GM21529 (cell line): ENCODE measurements around the gene POLE4.

Experiments used
- ATAC-seq: cut with Tn5 transposase; IDR thresholded peaks from one replicate; pipeline ENCODE4 v1.9.1; 2021; ENCODE audit not compliant: unreplicated experiment

The POLE4 gene, protein sequence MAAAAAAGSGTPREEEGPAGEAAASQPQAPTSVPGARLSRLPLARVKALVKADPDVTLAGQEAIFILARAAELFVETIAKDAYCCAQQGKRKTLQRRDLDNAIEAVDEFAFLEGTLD

GRCh38 chr2:74958274-74959105 is at the start of gene POLE4:
TSS of gene POLE4 (plus strand) at chr2:74958643. CDS start at chr2:74958680, 37 bp downstream.
- peak; percentile 91 for ATAC-seq

DNA sequence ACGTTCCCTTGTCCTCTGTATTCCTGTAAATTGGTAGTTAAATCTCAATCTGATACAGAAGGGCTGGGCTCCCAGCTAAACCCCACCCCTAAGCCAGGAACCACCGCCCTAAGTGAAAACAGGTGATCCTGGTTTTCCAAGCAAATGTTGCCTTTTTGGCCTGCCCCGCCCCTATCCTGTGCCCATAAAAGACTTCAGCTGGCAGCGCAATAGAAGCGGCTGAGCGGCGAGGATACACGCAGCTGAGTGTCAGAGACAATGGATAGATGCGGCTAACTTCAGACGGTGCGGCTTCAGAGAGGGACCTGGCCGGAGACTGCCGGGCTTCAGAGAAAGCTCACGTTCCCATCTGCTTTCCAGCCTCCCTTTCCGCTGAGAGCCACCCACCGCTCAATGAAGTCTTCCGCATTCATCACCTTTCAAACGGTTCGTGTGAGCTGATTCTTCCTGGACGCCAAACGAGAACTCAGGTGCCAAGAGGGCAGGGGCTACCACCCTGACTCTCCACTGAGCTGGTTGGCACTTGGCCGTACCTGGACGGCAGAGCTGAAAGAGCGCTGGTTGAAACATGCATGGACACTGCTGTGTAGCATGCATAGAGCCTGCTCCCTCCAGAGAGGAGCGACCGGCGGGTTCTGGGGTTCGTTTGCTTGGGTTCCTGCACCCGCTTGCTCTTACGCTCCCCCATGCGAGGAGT is 49.5 kb upstream of the POLE4 start:
- no peak for ATAC-seq

DNA sequence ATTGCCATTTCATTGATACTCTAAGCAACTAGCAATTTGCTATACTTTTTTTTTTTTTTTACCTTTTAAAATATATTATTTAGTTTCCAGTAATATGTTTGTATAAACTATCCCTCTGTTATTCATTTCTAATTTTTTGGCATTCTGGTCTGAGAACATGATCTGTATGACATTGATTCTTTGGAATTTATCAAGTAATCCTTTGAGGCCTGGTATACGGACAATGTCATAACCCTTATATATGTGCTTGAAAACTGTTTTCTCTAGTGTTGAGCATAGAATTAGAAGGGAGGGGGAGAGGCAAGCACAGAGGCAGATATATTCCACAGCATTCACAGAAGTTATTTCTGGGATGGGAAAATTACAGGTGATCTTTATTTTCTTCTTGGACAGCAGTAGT is 48.2 kb upstream of the POLE4 start:
- ATAC-seq, result no peak

DNA sequence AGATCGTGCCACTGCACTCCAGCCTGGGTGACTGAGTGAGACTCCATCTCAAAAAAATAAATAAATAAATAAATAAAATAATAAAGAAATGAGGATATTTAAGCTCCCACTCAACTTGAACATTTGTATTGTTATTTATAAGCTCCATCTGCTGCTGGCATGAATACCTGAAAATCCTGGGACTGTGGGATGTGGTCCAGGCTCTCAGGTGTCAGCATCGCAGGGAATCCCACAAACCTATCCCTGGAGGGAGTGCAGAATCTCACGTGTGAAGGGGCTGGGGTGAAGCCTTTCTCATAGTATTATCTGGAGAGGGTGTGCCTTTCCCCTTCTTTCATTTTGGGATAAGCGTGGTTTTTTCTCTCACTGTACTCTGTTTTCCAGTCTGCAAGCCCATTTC is 47.4 kb upstream of the POLE4 start:
- no peak for ATAC-seq

DNA sequence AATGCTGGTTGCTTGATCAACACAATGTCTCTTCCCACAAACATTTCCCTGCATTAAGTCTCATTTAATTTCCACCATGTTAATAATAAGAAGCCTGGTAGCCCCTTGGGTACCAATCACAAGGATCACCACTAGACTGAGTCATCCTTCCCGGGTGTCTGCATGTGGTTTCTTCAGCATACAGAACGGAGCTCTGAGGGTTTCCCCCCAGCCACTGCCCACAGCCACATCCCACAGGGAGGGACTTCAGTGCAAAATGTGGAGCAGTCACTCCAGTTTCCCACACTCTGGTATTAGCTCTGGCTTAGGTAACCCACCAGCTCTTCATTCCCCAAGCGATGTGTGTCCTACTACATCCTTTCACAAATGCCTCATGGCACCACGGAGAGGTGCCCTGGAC is 42.7 kb upstream of the POLE4 start:
- ATAC-seq, result no peak

DNA sequence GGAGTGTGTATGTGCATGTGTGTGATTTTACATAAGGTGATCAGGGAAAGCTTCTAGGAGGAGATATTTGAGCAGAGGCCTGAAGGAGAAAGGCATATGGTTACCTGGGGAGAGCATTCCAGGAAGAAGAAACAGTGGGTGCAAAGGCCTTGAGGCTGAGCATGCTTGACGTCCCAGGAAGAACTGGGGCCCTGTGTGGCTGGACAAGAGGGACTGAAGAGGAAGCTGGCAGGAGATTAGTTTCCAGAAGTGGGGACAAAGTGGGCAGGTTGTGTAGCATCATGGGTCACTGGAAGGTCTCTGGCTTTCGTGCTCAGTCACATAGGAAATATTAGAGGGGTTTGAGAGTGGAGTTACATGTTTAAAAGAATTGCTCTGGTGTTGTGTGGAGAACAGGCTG is 42.0 kb upstream of the POLE4 start:
- ATAC-seq, result no peak

DNA sequence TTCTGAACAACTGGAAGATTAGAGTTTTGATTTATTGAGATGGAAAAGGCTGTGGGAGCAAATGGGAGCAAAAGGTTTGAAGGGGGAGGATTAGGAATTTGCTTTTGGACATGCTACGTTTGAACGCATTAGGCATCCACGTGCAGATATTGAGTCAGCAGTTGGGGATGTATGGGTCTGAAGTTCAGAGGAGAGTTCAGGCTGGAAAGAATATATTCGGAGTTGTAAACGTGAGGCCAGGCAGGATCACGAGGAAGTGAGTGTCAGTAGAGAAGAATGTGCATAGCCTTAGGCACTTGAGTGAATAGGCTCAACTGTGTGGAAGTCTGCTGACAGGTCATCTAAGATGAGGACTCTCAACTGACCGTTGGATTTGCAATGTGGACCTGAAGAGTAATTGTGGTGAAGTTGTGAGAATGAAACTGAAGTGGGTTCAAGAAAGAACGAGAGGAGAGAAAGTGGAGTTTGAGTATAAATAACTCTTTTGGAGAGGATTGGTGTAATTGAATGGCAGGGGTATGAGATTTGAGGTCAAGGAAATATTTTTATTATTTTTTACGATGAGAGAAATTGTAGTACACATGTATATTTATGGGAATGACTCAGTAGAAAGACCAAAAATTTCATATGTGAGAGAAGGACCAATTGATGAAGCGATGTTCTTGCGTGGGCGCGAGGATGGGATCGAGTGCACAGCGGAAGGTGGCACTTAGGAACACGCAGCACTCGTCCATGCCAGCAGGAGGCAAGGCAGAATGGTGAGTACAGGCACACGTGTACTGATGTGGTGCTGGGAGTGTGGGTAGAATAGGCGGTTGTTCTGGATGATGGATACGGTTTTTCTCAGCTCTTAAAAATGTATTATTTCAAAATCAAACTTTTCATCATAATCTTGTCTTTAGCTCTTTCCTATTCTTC is 40.5 kb upstream of the POLE4 start:
- no peak for ATAC-seq

DNA sequence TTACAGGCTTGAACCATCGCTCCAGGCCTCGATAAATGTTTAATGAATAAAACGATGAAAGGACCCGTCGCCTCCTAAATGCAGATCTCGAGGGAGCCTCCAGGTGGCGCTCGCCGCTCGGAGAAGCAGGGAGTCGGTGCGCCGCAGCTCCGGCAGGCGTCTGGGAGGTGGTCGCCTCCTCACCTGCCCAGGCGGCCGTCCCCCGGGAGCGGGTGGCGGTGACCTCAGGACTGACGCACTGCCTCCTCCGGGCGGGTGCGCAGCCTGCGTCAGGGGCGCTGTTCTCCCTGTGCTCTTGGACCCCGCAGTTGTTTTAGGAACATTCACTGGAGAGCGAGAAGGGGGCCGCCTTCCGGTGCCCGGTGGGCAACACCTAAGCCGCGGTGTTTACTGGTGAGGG is 38.6 kb upstream of the POLE4 start:
- ATAC-seq, result no peak

- no peak for ATAC-seq
Observed at GRCh38 chr2:74921236-74921736, 37.2 kb upstream of the POLE4 start.

- no peak for ATAC-seq
Observed at GRCh38 chr2:74922592-74923227, 35.7 kb upstream of the POLE4 start.

- no peak for ATAC-seq
Observed at GRCh38 chr2:74924463-74925265, 33.8 kb upstream of the POLE4 start.

- ATAC-seq, result no peak
Observed at GRCh38 chr2:74925361-74925786, 33.1 kb upstream of the POLE4 start.

DNA sequence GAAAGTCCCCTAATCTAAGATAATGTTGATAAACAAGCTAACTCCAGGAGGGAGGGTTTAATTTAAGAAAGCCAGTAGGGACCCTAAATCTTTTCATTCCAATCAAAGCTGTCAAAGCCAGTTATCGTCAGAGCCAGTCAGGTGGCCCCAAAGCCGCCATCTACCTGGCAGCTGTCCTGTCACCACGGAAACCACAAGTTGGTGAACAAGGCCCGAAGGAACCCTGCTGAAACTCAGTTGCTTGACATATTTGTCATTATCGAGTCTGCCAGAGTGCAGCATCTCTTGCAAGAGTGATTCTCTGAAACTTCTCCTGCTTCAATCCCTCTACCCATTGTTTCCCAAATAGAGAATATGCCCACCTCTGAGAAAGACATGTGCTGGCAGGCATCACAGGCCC is 30.8 kb upstream of the POLE4 start:
- ATAC-seq, result no peak

DNA sequence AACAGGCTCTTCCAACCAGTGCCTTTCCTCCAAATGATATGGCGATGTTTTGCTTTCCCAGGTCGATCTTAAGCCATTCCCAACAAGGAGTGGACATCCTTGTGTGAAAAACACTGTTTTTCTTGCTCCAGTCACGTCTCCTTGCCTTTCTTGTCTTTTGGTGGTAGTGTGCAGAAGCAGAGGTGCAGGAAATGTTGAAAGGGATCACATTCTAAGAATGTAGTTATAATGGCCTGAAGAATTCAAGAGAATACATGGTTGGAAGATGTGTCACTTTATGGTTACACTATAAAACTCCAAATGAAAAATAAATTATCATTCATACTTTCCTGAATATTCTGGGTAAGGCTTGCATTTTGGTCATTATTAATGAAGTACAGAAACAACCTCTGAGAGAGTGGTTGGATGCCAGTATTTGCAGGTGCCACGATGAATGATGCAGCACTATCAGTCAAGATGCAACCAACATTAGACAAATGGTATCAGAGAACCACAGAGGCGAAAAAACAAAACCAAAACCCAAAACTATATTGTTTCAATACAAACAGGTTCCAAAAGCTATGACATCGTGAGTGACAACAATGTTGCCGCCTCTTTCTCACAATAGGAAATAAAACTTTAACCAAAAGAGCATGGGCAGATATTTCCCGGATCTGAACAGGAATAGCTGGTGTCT is 27.5 kb upstream of the POLE4 start:
- ATAC-seq, result no peak

GRCh38 chr2:74931940-74932339 is 26.5 kb upstream of the POLE4 start:
- no peak for ATAC-seq

GRCh38 chr2:74935975-74936391 is 22.5 kb upstream of the POLE4 start:
- no peak for ATAC-seq

- no peak for ATAC-seq
Observed at GRCh38 chr2:74937221-74937880, 21.1 kb upstream of the POLE4 start.

DNA sequence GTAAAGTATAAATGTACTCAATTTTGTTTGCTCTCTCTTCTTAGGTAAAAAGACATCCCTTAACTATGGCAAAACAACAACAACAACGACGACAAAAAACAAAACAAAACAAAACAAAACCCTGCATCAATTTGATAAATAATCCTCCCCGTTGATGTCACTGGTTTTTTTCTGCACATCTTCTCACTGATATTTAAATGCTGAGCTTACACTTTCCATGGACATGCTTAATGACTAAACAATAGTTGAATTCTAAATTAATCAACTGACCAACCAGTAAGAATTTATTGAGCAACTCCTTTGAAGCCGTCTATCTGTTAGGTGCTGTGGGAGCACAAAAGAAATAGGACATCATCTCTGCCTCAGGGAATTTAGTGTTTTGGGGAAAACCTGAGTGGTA is 20.2 kb upstream of the POLE4 start:
- ATAC-seq, result no peak
